SK-N-SH (cell line): ENCODE results near the gene NGF. TPM values are rescaled to one million over a fixed set of nuclear protein-coding genes. Genes with fewer than 3 reads are reported as not detected.

Source experiments
- CTCF ChIA-PET: fragments of 300-600, 350-600 bp; formaldehyde crosslinking; extraction: SDS; loops from one replicate; lab custom pipeline; 2021; lab: Yijun Ruan, JAX
- POLR2A ChIA-PET: fragments of 350-600 bp; sonication (Branson Sonifier 250); formaldehyde crosslinking; extraction: SDS; loops from one replicate; lab custom pipeline; 2020; ENCODE audit warnings: antibody characterized with exemption, inconsistent platforms; lab: Yijun Ruan, JAX
- DNase-seq: peaks from one replicate; pipeline ENCODE4 v3.0.0; 2012
- H2AFZ ChIP-seq: fragments of 200-600 bp; sonication (generic); 2 replicates; pipeline ENCODE4 v1.8.1; 2016; ENCODE audit warnings: antibody characterized with exemption, mild to moderate bottlenecking, low read depth
- H3F3A ChIP-seq: fragments of 200-600 bp; sonication (generic); replicated peaks from 2 replicates; pipeline ENCODE3; 2016; ENCODE audit warnings: antibody characterized with exemption, mild to moderate bottlenecking; ENCODE audit not compliant: insufficient read depth
- H3K27ac ChIP-seq, 2 experiments: fragments of 200-500 bp in 1 of 2; fragments of 200-600 bp in 1 of 2; sonication (Bioruptor generic) in 1 of 2; sonication (generic), shearing (Covaris generic) in 1 of 2; 2 replicates each; pipeline versions ENCODE4 v1.5.1 to v1.6.1; 2014 to 2016; ENCODE audit warnings: low read depth in 2 of 2, inconsistent platforms in 1 of 2, low read length in 1 of 2, mild to moderate bottlenecking in 1 of 2, mixed read lengths in 1 of 2
- H3K27me3 ChIP-seq: fragments of 200-600 bp; sonication (generic), shearing (Covaris generic); 2 replicates; pipeline ENCODE4 v1.6.1; 2016; ENCODE audit warnings: mixed run types; ENCODE audit not compliant: insufficient read depth
- H3K36me3 ChIP-seq, 2 experiments: fragments of 200-500 bp in 1 of 2; fragments of 200-600 bp in 1 of 2; sonication (Bioruptor generic) in 1 of 2; sonication (generic) in 1 of 2; replicated peaks in 1 of 2; 2 replicates each; pipeline versions ENCODE3 to v1.5.1; 2014 to 2016; ENCODE audit warnings: low read length in 1 of 2, mild to moderate bottlenecking in 1 of 2; ENCODE audit not compliant: insufficient read depth in 2 of 2, control insufficient read depth in 1 of 2
- H3K4me1 ChIP-seq, 2 experiments: fragments of 200-500 bp in 1 of 2; fragments of 200-600 bp in 1 of 2; sonication (Bioruptor generic) in 1 of 2; sonication (generic), shearing (Covaris generic) in 1 of 2; 2 replicates each; pipeline versions ENCODE4 v1.5.1 to v1.6.1; 2014 to 2016; ENCODE audit warnings: low read depth in 1 of 2, low read length in 1 of 2, mixed run types in 1 of 2; ENCODE audit not compliant: insufficient read depth in 2 of 2, control insufficient read depth in 1 of 2
- H3K4me2 ChIP-seq: fragments of 200-600 bp; sonication (generic), shearing (Covaris generic); 2 replicates; pipeline ENCODE4 v1.6.1; 2017; ENCODE audit warnings: mixed run types
- H3K4me3 ChIP-seq, 2 experiments: fragments of 200-500 bp in 1 of 2; fragments of 200-600 bp in 1 of 2; sonication (Bioruptor generic) in 1 of 2; sonication (generic), shearing (Covaris generic) in 1 of 2; 2 replicates each; pipeline versions ENCODE4 v1.5.1 to v1.8.1; 2014 to 2016; ENCODE audit warnings: low read depth in 2 of 2, inconsistent platforms in 1 of 2, low read length in 1 of 2, mild to moderate bottlenecking in 1 of 2, mixed read lengths in 1 of 2, moderate library complexity in 1 of 2
- H3K79me2 ChIP-seq: fragments of 200-600 bp; sonication (generic); 2 replicates; pipeline ENCODE4 v1.8.1; 2017; ENCODE audit warnings: mild to moderate bottlenecking; ENCODE audit not compliant: insufficient read depth
- H3K9ac ChIP-seq: fragments of 200-600 bp; sonication (generic); 2 replicates; pipeline ENCODE4 v1.6.1; 2017; ENCODE audit warnings: mixed run types
- H3K9me2 ChIP-seq: fragments of 200-600 bp; sonication (generic); 2 replicates; pipeline ENCODE4 v1.6.1; 2017; ENCODE audit warnings: mixed run types
- H3K9me3 ChIP-seq: fragments of 200-600 bp; sonication (generic); 2 replicates; pipeline ENCODE4 v1.6.1; 2017; ENCODE audit warnings: mixed run types, mild to moderate bottlenecking, moderate library complexity
- H4K20me1 ChIP-seq: fragments of 200-600 bp; sonication (generic); 2 replicates; pipeline ENCODE4 v1.6.1; 2017; ENCODE audit warnings: mild to moderate bottlenecking, mixed run types; ENCODE audit not compliant: insufficient read depth
- CHD2 ChIP-seq: fragments of 150-350 bp; IDR thresholded peaks from 2 replicates; pipeline ENCODE4 v1.6.1; 2018; ENCODE audit warnings: low read length; ENCODE audit not compliant: partially characterized antibody
- CTCF ChIP-seq: fragments of 200-600 bp; sonication (generic); IDR thresholded peaks from 2 replicates; pipeline ENCODE4 v1.6.1; 2017; ENCODE audit warnings: antibody characterized with exemption, mild to moderate bottlenecking, moderate library complexity
- EP300 ChIP-seq, 2 experiments: IDR thresholded peaks; 2 replicates each; pipeline versions ENCODE4 v1.4.0 to v1.6.1; 2012; ENCODE audit warnings: borderline replicate concordance in 1 of 2, low read depth in 1 of 2, low read length in 1 of 2
- EZH2phosphoT487 ChIP-seq: fragments of 200-600 bp; sonication (generic); IDR thresholded peaks from 2 replicates; pipeline ENCODE4 v1.6.1; 2017; ENCODE audit warnings: low read depth, mixed run types, mild to moderate bottlenecking, antibody characterized with exemption, moderate library complexity, borderline replicate concordance
- FOXM1 ChIP-seq: IDR thresholded peaks from 2 replicates; pipeline ENCODE4 v1.4.0; 2012; ENCODE audit warnings: low read depth, mild to moderate bottlenecking
- GABPA ChIP-seq: IDR thresholded peaks from 2 replicates; pipeline ENCODE4 v1.4.0; 2012; ENCODE audit warnings: low read depth, mild to moderate bottlenecking
- GATA2 ChIP-seq: sonication (generic); formaldehyde crosslinking; IDR thresholded peaks from 2 replicates; pipeline ENCODE4 v1.5.0; 2020; ENCODE audit warnings: mild to moderate bottlenecking, missing genetic modification reagents
- IRF3 ChIP-seq: fragments of 150-350 bp; IDR thresholded peaks from 2 replicates; pipeline ENCODE4 v1.6.1; 2016; ENCODE audit warnings: mild to moderate bottlenecking, low read depth, low read length
- JUND ChIP-seq: IDR thresholded peaks from 2 replicates; pipeline ENCODE4 v1.4.0; 2012
- MAX ChIP-seq: IDR thresholded peaks from 2 replicates; pipeline ENCODE4 v1.4.0; 2012; ENCODE audit warnings: low read depth
- MXI1 ChIP-seq: IDR thresholded peaks from 2 replicates; pipeline ENCODE4 v1.6.1; 2012; ENCODE audit warnings: mild to moderate bottlenecking, low read depth, low read length, improper control_type of control experiment
- NFIC ChIP-seq: IDR thresholded peaks from 2 replicates; pipeline ENCODE4 v1.4.0; 2012; ENCODE audit warnings: borderline replicate concordance
- NRF1 ChIP-seq: IDR thresholded peaks from 2 replicates; pipeline ENCODE4 v1.6.1; 2012; ENCODE audit warnings: low read depth, mild to moderate bottlenecking, low read length
- RAD21 ChIP-seq: IDR thresholded peaks from 2 replicates; pipeline ENCODE4 v1.6.1; 2012; ENCODE audit warnings: mild to moderate bottlenecking, low read length
- RFX5 ChIP-seq: IDR thresholded peaks from 2 replicates; pipeline ENCODE4 v1.6.1; 2012; ENCODE audit warnings: mild to moderate bottlenecking, improper control_type of control experiment, low read length
- SIN3A ChIP-seq: IDR thresholded peaks from 2 replicates; pipeline ENCODE4 v1.6.1; 2012; ENCODE audit warnings: low read depth, mild to moderate bottlenecking, low read length, moderate library complexity, borderline replicate concordance
- SMC3 ChIP-seq: IDR thresholded peaks from 2 replicates; pipeline ENCODE4 v1.6.1; 2012; ENCODE audit warnings: low read depth, low read length, improper control_type of control experiment
- TCF12 ChIP-seq: IDR thresholded peaks from 2 replicates; pipeline ENCODE4 v1.4.0; 2012
- TEAD4 ChIP-seq: IDR thresholded peaks from 2 replicates; pipeline ENCODE4 v1.4.0; 2012; ENCODE audit warnings: mild to moderate bottlenecking, borderline replicate concordance; ENCODE audit not compliant: insufficient read depth
- YY1 ChIP-seq: IDR thresholded peaks from 2 replicates; pipeline ENCODE4 v1.4.0; 2012; ENCODE audit warnings: low read depth, mild to moderate bottlenecking
- WGBS: methylation state at CpG from one replicate; pipeline ENCODE4 v1.1.6; 2017; ENCODE audit warnings: low lambda C conversion rate; 5-methylcytosine and 5-hydroxymethylcytosine counted together
- polyA plus RNA-seq, 3 experiments: library from polyadenylated mRNA; depleted of rRNA; stranded (reverse); fragments of >200 nt; gene quantifications; 2 replicates each; pipeline ENCODE4 v1.2.3, GENCODE V29; 2012
- TF ChIP-seq, protein P1 (sequence below): IDR thresholded peaks from 2 replicates; pipeline ENCODE4; 2012

The NGF gene
- polyA plus RNA-seq, 1 of the 3 experiments (the other 2 are of a cell fraction): 75.8 TPM

GRCh38 chr1:115245227-115245626 is 92.8 kb downstream of the NGF start (continued):
- TF ChIP-seq GABPA (no peak), FOXM1 (no peak)

- CTCF ChIA-PET: interaction anchor here (1.1 to 1.6 kb wide), 2 partner anchors 16 to 226 kb away, joined by 3 to 4 read pairs; no protein-coding TSS in a partner anchor
- H3K4me3 ChIP-seq: no peak overlapping the region
Observed at GRCh38 chr1:115242543-115242942, 95.5 kb downstream of the NGF start.

GRCh38 chr1:115241309-115241708 is 96.7 kb downstream of the NGF start:
- Histone ChIP-seq H3K9me3 (peaks cover 27% of the 10 kb centered on the region), H3K9ac (no peak overlapping the region), H3K4me2 (no peak overlapping the region), H3K4me3 (no peak overlapping the region), H3K27me3 (no peaks in the 10 kb centered on the region), H2AFZ (no peak overlapping the region), H3K79me2 (no peaks in the 10 kb centered on the region), H3K9me2 (no peaks in the 10 kb centered on the region), H3K27ac (peak overlapping the region in 1 of 2 experiments; percentile 78; a peak in 1 of 4 replicates), H3K4me1 (peaks cover 5 to 16% of the 10 kb centered on the region in 2 experiments; a peak in 3 of 4 replicates), H3K36me3 (peaks cover 0 to 14% of the 10 kb centered on the region in 2 experiments), H3F3A (peaks cover 24% of the 10 kb centered on the region), H4K20me1 (no peaks in the 10 kb centered on the region)
- ChIA-PET POLR2A (no interaction called here), CTCF (interaction anchor here (1.1 to 1.6 kb wide), 2 partner anchors 15 to 228 kb away, joined by 3 to 4 read pairs; no protein-coding TSS in a partner anchor)
- no peak for DNase-seq
- TF ChIP-seq RFX5: no peak
- TF ChIP-seq IRF3: no peak
- TF ChIP-seq, protein P1, sequence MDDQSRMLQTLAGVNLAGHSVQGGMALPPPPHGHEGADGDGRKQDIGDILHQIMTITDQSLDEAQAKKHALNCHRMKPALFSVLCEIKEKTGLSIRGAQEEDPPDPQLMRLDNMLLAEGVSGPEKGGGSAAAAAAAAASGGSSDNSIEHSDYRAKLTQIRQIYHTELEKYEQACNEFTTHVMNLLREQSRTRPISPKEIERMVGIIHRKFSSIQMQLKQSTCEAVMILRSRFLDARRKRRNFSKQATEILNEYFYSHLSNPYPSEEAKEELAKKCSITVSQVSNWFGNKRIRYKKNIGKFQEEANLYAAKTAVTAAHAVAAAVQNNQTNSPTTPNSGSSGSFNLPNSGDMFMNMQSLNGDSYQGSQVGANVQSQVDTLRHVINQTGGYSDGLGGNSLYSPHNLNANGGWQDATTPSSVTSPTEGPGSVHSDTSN: no peak
- TF ChIP-seq SMC3: no peak
- TF ChIP-seq EP300 (IDR thresholded peaks at IDR 0.05; ENCODE audit: borderline replicate concordance in 1 of 2, low read depth in 1 of 2, low read length in 1 of 2): no peak
- WGBS: 100% methylated on average over 1 of the region's 1 CpG

More at GRCh38 chr1:115242543-115242942, 95.5 kb downstream of the NGF start:
- no peak for DNase-seq
- Histone ChIP-seq H4K20me1 (no peaks in the 10 kb centered on the region), H3K4me1 (peaks cover 5 to 16% of the 10 kb centered on the region in 2 experiments; a peak in 3 of 4 replicates), H3K9me3 (peaks cover 23% of the 10 kb centered on the region), H3K27me3 (no peaks in the 10 kb centered on the region), H3K36me3 (peaks cover 0 to 14% of the 10 kb centered on the region in 2 experiments), H3F3A (peaks cover 24% of the 10 kb centered on the region), H3K79me2 (no peaks in the 10 kb centered on the region), H3K9ac (no peak overlapping the region), H3K4me2 (no peak overlapping the region), H3K27ac (peak overlapping the region in 1 of 2 experiments; percentile 64; a peak in 1 of 4 replicates), H3K9me2 (no peaks in the 10 kb centered on the region), H2AFZ (no peak overlapping the region)
- WGBS: 89% methylated on average over 1 of the region's 1 CpG
- POLR2A ChIA-PET: no interaction called here
- no peak for TF ChIP-seq NRF1
- no peak for TF ChIP-seq CTCF
- TF ChIP-seq MXI1: no peak
- TF ChIP-seq TCF12: no peak
- TF ChIP-seq TEAD4: no peak
- no peak for TF ChIP-seq EZH2phosphoT487
- TF ChIP-seq GATA2 (CRISPR knock-in tag): no peak
- no peak for TF ChIP-seq NFIC
- TF ChIP-seq CHD2: no peak
- TF ChIP-seq MAX: no peak
- TF ChIP-seq SIN3A: no peak
- TF ChIP-seq YY1: no peak
- TF ChIP-seq JUND: no peak
- TF ChIP-seq GABPA: no peak
- TF ChIP-seq RAD21: no peak
